OCI-LY1 (cell line): ENCODE data around the gene KIRREL2.

Experiments
- H2AFZ ChIP-seq: fragments of 200-600 bp; sonication (generic), shearing (Covaris generic); 2 replicates; pipeline ENCODE4 v1.6.0; 2014; ENCODE audit warnings: antibody characterized with exemption, mild to moderate bottlenecking, low read length
- H3F3A ChIP-seq: fragments of 200-600 bp; sonication (generic), shearing (Covaris generic); 2 replicates; pipeline ENCODE4 v1.6.0; 2014; ENCODE audit warnings: mild to moderate bottlenecking, antibody characterized with exemption, low read length, moderate library complexity; ENCODE audit not compliant: insufficient read depth
- H3K27ac ChIP-seq: fragments of 200-600 bp; sonication (generic); 2 replicates; pipeline ENCODE4 v1.5.1; 2014; ENCODE audit warnings: low read length, mixed run types, mild to moderate bottlenecking, low read depth; ENCODE audit not compliant: poor library complexity, severe bottlenecking
- H3K27me3 ChIP-seq: fragments of 200-600 bp; sonication (generic); 2 replicates; pipeline ENCODE4 v1.6.0; 2014; ENCODE audit warnings: antibody characterized with exemption, mild to moderate bottlenecking, low read length, moderate library complexity; ENCODE audit not compliant: insufficient read depth
- H3K36me3 ChIP-seq: fragments of 200-600 bp; sonication (generic); 2 replicates; pipeline ENCODE4 v1.6.1; 2014; ENCODE audit warnings: mild to moderate bottlenecking, antibody characterized with exemption, low read length, moderate library complexity, mixed read lengths; ENCODE audit not compliant: insufficient read depth
- H3K4me1 ChIP-seq: fragments of 200-600 bp; sonication (generic); 2 replicates; pipeline ENCODE4 v1.5.1; 2014; ENCODE audit warnings: mild to moderate bottlenecking, low read length, moderate library complexity; ENCODE audit not compliant: insufficient read depth, severe bottlenecking
- H3K4me2 ChIP-seq: fragments of 200-600 bp; sonication (generic), shearing (Covaris generic); 2 replicates; pipeline ENCODE4 v1.6.1; 2014; ENCODE audit warnings: low read length
- H3K4me3 ChIP-seq: fragments of 200-600 bp; sonication (generic); 2 replicates; pipeline ENCODE4 v1.5.1; 2014; ENCODE audit warnings: low read length, low read depth, mild to moderate bottlenecking, mixed read lengths; ENCODE audit not compliant: poor library complexity, severe bottlenecking
- H3K79me2 ChIP-seq: fragments of 200-600 bp; shearing (Covaris generic); 2 replicates; pipeline ENCODE4 v1.6.1; 2016; ENCODE audit warnings: mixed run types, low read length, mixed read lengths; ENCODE audit not compliant: insufficient read depth
- H3K9ac ChIP-seq: fragments of 200-600 bp; sonication (generic), shearing (Covaris generic); 2 replicates; pipeline ENCODE4 v1.6.1; 2014; ENCODE audit warnings: mild to moderate bottlenecking, low read length, mixed read lengths
- H3K9me2 ChIP-seq: fragments of 200-600 bp; sonication (generic), shearing (Covaris generic); 2 replicates; pipeline ENCODE4 v1.6.1; 2014; ENCODE audit warnings: low read depth, mild to moderate bottlenecking, low read length, mixed read lengths
- H3K9me3 ChIP-seq: fragments of 200-600 bp; shearing (Covaris generic); 2 replicates; pipeline ENCODE4 v1.6.1; 2014; ENCODE audit warnings: low read length, mixed read lengths
- H4K20me1 ChIP-seq: fragments of 200-600 bp; sonication (generic), shearing (Covaris generic); 2 replicates; pipeline ENCODE4 v1.6.0; 2016; ENCODE audit warnings: mild to moderate bottlenecking, low read length; ENCODE audit not compliant: insufficient read depth
- EZH2 ChIP-seq: fragments of 200-600 bp; sonication (generic), shearing (Covaris generic); IDR thresholded peaks from 2 replicates; pipeline ENCODE4 v1.8.0; 2017; ENCODE audit warnings: borderline replicate concordance, mixed run types, mild to moderate bottlenecking, antibody characterized with exemption, low read length, moderate library complexity, mixed read lengths
- TF ChIP-seq, protein P1 (sequence below): fragments of 200-600 bp; sonication (generic), shearing (Covaris generic); IDR thresholded peaks from 2 replicates; pipeline ENCODE4 v1.5.1; 2017; ENCODE audit warnings: mild to moderate bottlenecking, antibody characterized with exemption, low read length, moderate library complexity, mixed read lengths

Gene KIRREL2

DNA sequence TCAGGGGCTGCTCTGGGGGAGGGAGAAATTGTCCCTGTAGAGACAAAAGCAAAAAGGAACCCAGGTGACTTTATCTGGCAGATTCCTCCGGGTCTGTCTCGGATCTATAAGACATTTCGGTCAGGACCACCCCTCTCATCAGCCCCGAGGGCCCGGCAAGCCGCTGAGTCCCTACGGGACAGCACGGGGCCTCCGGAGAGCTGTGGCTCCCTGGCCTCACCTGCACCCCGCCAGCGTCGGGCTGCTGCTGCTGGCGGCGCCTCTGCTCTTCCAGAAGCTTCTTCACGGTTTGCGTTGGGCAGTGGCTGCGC lies 41.7 kb downstream of the KIRREL2 start:
- peak overlapping the region; percentile 76 for H3K4me3 ChIP-seq

DNA sequence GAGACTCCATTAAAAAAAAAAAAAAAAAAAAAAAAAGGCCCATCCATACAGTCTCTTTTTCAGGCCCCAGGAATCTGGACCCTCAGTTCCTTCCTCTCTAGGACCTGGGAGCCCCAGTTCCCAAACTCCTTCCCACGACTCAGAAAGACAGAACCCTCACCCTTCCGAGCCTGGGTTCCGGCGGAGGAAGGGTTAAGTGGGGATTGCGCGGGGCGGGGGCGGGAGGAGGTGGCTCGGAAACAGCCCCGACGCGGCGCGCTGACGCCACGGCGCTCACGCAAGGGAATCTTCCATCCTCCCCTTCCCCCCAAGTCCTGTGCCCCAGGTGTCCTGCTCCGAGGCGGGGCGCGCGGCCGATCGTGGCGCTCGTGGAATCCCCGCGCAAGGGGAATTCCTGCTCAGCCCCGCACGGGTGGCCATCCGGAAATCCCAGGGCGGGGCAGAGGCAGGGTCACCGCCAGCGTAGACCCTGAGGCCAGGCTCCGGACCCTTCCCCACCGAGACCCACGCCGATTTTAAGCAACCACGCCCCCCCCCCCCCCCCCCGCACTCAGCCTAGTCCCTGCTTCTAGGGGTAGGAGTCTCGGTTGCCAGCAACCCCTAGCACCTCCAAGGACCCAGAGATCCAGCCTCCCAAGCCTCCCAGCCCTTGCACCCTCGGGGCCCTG lies 43.0 kb downstream of the KIRREL2 start:
- Histone ChIP-seq H3K27ac (peak overlapping the region; percentile 90), H3K36me3 (peaks cover 35% of the 10 kb centered on the region), H2AFZ (no peak overlapping the region), H3K4me2 (peak overlapping the region; percentile 75), H3F3A (no peaks in the 10 kb centered on the region), H3K27me3 (no peaks in the 10 kb centered on the region), H3K9ac (peak overlapping the region; percentile 82), H3K9me2 (no peaks in the 10 kb centered on the region), H3K4me1 (peaks cover 39% of the 10 kb centered on the region), H3K79me2 (0 out of 2 replicates have a peak, but pooled peaks cover 3% of the 10 kb centered on the region), H3K9me3 (no peaks in the 10 kb centered on the region), H4K20me1 (no peaks in the 10 kb centered on the region), H3K4me3 (peak overlapping the region; percentile 76)
- TF ChIP-seq, protein P1, sequence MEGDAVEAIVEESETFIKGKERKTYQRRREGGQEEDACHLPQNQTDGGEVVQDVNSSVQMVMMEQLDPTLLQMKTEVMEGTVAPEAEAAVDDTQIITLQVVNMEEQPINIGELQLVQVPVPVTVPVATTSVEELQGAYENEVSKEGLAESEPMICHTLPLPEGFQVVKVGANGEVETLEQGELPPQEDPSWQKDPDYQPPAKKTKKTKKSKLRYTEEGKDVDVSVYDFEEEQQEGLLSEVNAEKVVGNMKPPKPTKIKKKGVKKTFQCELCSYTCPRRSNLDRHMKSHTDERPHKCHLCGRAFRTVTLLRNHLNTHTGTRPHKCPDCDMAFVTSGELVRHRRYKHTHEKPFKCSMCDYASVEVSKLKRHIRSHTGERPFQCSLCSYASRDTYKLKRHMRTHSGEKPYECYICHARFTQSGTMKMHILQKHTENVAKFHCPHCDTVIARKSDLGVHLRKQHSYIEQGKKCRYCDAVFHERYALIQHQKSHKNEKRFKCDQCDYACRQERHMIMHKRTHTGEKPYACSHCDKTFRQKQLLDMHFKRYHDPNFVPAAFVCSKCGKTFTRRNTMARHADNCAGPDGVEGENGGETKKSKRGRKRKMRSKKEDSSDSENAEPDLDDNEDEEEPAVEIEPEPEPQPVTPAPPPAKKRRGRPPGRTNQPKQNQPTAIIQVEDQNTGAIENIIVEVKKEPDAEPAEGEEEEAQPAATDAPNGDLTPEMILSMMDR: no peak
- no peak for TF ChIP-seq EZH2

More for the DNA sequence above, 41.7 kb downstream of the KIRREL2 start:
- no peaks in the 10 kb centered on the region for H3K27me3 ChIP-seq
- H4K20me1 ChIP-seq: no peaks in the 10 kb centered on the region
- peak overlapping the region; percentile 75 for H3K4me2 ChIP-seq
- H3K4me1 ChIP-seq: peaks cover 37% of the 10 kb centered on the region
- H2AFZ ChIP-seq: no peak overlapping the region
- peaks cover 46% of the 10 kb centered on the region for H3K36me3 ChIP-seq
- H3K9ac ChIP-seq: peak overlapping the region; percentile 82
- H3K9me3 ChIP-seq: no peaks in the 10 kb centered on the region
- peak overlapping the region; percentile 90 for H3K27ac ChIP-seq
- TF ChIP-seq EZH2: no peak
- TF ChIP-seq, protein P1: no peak
- H3K9me2 ChIP-seq: no peaks in the 10 kb centered on the region
- no peaks in the 10 kb centered on the region for H3F3A ChIP-seq
- H3K79me2 ChIP-seq: 0 out of 2 replicates have a peak, but pooled peaks cover 3% of the 10 kb centered on the region

DNA sequence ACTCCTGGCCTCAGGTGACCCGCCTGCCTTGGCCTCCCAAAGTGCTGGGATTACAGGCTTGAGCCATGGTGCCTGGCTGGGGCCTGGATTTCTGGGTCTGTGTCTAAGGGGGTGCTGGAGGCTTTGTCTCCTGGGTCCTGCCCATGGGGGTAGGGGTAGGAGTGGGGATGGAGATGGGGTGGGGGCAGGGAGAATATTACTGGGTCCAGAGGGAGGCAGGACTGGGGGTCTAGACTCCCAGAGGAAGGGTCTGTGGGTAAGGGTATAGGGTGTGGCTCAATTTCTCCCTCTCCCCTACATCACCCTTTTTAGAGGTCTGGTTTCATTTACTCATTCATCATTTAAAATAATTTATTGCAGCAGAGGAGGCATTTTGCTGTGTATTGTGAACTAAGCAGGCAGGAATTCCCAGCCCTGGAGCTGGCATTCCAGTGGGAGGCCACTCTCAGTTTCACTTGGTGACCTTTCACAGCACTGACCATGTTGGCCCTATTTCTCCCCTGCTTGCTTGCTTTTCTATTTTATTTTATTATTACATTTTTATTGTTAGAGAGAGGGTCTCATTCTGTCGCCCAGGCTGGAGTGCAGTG lies 44.4 kb downstream of the KIRREL2 start:
- Histone ChIP-seq H3K9me3 (no peaks in the 10 kb centered on the region), H3K4me1 (peaks cover 39% of the 10 kb centered on the region), H3K27ac (peak overlapping the region; percentile 90), H3K9ac (no peak overlapping the region; the same call in 1 of the 2 replicates), H2AFZ (no peak overlapping the region), H3K4me2 (peak overlapping the region; percentile 92; the same call in 1 of the 2 replicates), H3K36me3 (peaks cover 25% of the 10 kb centered on the region), H3K79me2 (0 out of 2 replicates have a peak, but pooled peaks cover 3% of the 10 kb centered on the region), H3F3A (no peaks in the 10 kb centered on the region), H3K9me2 (no peaks in the 10 kb centered on the region), H4K20me1 (no peaks in the 10 kb centered on the region), H3K4me3 (peak overlapping the region; percentile 76), H3K27me3 (no peaks in the 10 kb centered on the region)
- TF ChIP-seq, protein P1: no peak
- TF ChIP-seq EZH2: no peak
